C4-2B (cell line): ENCODE measurements around the gene PASD1.

ENCODE experiments used
- H3K27ac ChIP-seq: fragments of 450-650 bp; 2 replicates; pipeline ENCODE4 v1.5.1; 2017
- ZFX ChIP-seq: fragments of 450-650 bp; IDR thresholded peaks from 2 replicates; pipeline ENCODE4 v1.6.1; 2017
- TF ChIP-seq, protein P1 (sequence below): fragments of 450-650 bp; conservative IDR thresholded peaks from 2 replicates; pipeline ENCODE4 v1.5.1; 2017; ENCODE audit warnings: mild to moderate bottlenecking

Gene PASD1, protein sequence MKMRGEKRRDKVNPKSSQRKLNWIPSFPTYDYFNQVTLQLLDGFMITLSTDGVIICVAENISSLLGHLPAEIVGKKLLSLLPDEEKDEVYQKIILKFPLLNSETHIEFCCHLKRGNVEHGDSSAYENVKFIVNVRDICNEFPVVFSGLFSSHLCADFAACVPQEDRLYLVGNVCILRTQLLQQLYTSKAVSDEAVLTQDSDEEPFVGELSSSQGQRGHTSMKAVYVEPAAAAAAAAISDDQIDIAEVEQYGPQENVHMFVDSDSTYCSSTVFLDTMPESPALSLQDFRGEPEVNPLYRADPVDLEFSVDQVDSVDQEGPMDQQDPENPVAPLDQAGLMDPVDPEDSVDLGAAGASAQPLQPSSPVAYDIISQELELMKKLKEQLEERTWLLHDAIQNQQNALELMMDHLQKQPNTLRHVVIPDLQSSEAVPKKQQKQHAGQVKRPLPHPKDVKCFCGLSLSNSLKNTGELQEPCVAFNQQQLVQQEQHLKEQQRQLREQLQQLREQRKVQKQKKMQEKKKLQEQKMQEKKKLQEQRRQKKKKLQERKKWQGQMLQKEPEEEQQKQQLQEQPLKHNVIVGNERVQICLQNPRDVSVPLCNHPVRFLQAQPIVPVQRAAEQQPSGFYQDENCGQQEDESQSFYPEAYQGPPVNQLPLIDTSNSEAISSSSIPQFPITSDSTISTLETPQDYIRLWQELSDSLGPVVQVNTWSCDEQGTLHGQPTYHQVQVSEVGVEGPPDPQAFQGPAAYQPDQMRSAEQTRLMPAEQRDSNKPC

DNA sequence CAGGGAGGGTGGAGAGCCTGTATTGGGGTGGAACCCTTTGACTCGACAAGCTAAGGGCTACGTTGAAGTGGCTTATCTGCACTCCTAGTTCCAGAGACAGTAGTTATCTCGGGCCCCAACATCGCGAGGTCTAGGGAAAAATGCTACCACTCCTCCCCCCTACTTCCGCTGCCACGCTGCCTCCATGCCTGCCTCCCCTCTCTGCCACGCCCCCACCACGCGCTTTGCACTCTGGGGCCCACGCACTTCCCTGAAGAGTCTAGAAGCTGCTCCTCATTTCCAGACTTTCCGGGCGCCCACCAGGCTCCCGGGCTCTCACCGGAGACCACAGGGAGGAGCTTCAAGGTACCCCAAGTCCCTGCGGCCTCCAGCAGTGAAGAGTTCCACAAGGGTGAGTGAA is at the start of gene PASD1:
Gene PASD1, plus strand, starts transcription at position 227 of the 400 bp plus-strand sequence. CDS start 37,879 bp downstream, outside the sequence.
- no peak within 1 kb of the TSS for H3K27ac ChIP-seq
- TF ChIP-seq, protein P1, sequence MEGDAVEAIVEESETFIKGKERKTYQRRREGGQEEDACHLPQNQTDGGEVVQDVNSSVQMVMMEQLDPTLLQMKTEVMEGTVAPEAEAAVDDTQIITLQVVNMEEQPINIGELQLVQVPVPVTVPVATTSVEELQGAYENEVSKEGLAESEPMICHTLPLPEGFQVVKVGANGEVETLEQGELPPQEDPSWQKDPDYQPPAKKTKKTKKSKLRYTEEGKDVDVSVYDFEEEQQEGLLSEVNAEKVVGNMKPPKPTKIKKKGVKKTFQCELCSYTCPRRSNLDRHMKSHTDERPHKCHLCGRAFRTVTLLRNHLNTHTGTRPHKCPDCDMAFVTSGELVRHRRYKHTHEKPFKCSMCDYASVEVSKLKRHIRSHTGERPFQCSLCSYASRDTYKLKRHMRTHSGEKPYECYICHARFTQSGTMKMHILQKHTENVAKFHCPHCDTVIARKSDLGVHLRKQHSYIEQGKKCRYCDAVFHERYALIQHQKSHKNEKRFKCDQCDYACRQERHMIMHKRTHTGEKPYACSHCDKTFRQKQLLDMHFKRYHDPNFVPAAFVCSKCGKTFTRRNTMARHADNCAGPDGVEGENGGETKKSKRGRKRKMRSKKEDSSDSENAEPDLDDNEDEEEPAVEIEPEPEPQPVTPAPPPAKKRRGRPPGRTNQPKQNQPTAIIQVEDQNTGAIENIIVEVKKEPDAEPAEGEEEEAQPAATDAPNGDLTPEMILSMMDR: no peak
- TF ChIP-seq ZFX: no peak

- no peak overlapping the region for H3K27ac ChIP-seq
- TF ChIP-seq ZFX: no peak
- TF ChIP-seq, protein P1: no peak
Observed at GRCh38 chrX:151515237-151515636, 48.2 kb upstream of the PASD1 start.

GRCh38 chrX:151516538-151517187 is 46.8 kb upstream of the PASD1 start:
- TF ChIP-seq, protein P1: no peak
- no peak for TF ChIP-seq ZFX

GRCh38 chrX:151517421-151517820 is 46.1 kb upstream of the PASD1 start:
- TF ChIP-seq, protein P1: no peak
- TF ChIP-seq ZFX: no peak
- no peak overlapping the region for H3K27ac ChIP-seq

More at GRCh38 chrX:151516538-151517187, 46.8 kb upstream of the PASD1 start:
- no peak overlapping the region for H3K27ac ChIP-seq

DNA sequence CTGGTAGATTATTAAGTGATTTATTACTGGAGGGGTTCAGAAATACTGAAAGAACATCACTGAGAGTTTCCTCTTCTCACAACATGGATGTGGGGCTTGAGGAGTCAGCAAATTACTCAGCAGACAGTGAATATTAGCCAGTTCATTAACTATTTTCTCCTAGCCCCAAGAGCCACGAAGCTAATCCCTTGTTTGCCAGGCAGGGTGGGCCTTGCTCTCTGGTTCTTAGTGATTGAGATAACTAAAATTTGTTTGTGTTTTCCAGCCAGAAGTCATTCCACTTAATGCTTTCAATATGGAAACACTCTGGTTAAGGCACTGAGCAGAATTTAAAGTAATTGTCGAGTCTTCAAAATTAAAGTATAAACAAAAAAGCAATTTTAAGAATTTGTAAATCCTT is 40.1 kb upstream of the PASD1 start:
- H3K27ac ChIP-seq: no peak overlapping the region
- TF ChIP-seq, protein P1: no peak
- TF ChIP-seq ZFX: no peak

DNA sequence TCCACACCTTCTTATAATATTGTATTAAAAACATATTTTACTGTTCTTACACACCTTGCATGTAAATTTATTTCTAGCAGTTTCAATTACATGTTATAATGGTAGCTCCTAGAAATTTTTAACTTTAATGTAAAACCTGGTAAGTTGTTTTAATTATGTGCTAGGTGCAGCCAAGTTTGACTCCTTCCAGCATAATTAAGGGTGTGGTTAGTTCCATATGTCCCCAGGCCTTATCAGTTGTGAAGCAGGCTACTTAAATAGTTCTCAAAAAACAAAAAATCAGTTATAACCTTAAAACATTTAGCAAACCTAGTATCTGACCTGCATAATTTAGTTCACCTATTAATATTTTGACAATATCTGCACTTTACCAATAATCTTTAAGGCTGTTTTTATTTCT is 26.9 kb upstream of the PASD1 start:
- TF ChIP-seq ZFX: no peak
- TF ChIP-seq, protein P1: no peak
- H3K27ac ChIP-seq: no peak overlapping the region

DNA sequence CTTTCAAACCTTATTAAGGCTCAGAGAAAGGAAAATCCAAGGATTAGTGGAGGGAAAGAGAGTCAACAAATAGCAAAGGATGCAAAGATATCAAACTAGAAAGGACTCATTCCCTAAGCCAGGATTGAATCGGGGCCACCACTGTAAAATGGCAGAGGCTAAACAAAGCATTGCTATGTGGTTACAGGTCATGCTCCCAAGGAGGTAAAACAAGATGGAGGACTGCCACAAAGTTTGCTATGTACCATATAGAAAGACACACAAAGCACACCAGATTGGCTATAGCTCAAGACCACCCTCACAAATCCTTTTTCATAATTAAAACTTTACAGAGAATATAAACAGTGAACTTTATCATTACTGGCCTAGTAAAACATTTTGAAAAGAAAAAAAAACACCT is 25.9 kb upstream of the PASD1 start:
- TF ChIP-seq, protein P1: no peak
- no peak for TF ChIP-seq ZFX
- H3K27ac ChIP-seq: no peak overlapping the region
